K562 (cell line): ENCODE measurements around the gene DNMT3A. TPM values are rescaled to one million over a fixed set of nuclear protein-coding genes. Genes with fewer than 3 reads are reported as not detected.

Source experiments
- ATAC-seq: fragments of 200-7000 bp; cut with Tn5 transposase; 3 replicates; pipeline ENCODE4 v1.9.1; 2020; ENCODE audit warnings: moderate library complexity
- BruUV-seq: library from RNA; stranded (reverse); fragments of 400-500 nt; replicated peaks from 2 replicates; lab custom pipeline; 2021; lab: Mats Ljungman, UMichigan
- CTCF ChIA-PET: fragments of 300-600 bp; formaldehyde crosslinking; extraction: SDS; loops from one replicate; lab custom pipeline; 2021; ENCODE audit warnings: low intra/inter-chr PET ratio; lab: Yijun Ruan, JAX
- POLR2A ChIA-PET: fragments of 300-600, 350-650 bp; sonication (Branson Sonifier 250); formaldehyde crosslinking; extraction: SDS; loops from one replicate; lab custom pipeline; 2021; ENCODE audit warnings: antibody characterized with exemption, inconsistent platforms; lab: Yijun Ruan, JAX
- DNase-seq, 4 experiments: peaks; one replicate each; pipeline versions ENCODE4 v3.0.0 to v3.0.0-alpha.2; 2011 to 2018; ENCODE audit warnings: low spot score in 3 of 4, mixed read lengths in 3 of 4; ENCODE audit errors: extremely low read depth in 1 of 4
- FAIRE-seq: peaks from 2 replicates; lab custom pipeline; 2011; peaks lifted over from hg19 to GRCh38; lab: Jason Lieb, UNC
- H2AFZ ChIP-seq: 2 replicates; pipeline ENCODE4 v1.6.0; 2011; ENCODE audit warnings: low read depth, low read length, control low read depth, inconsistent platforms
- H3K27ac ChIP-seq: fragments of 200-600 bp; 3 replicates; pipeline ENCODE4 v1.8.0; 2011; ENCODE audit warnings: low read depth, mild to moderate bottlenecking, control low read depth, inconsistent platforms, low read length, moderate library complexity, mixed read lengths; ENCODE audit errors: extremely low read depth
- H3K27me3 ChIP-seq, 2 experiments: fragments of 300-600 bp in 1 of 2; 2 replicates in 1 of 2; 3 replicates in 1 of 2; pipeline versions ENCODE4 v1.6.0 to v1.8.0; 2011; ENCODE audit warnings: inconsistent platforms in 2 of 2, low read length in 2 of 2, mild to moderate bottlenecking in 1 of 2, mixed read lengths in 1 of 2, moderate library complexity in 1 of 2; ENCODE audit not compliant: control insufficient read depth in 2 of 2, insufficient read depth in 2 of 2
- H3K36me3 ChIP-seq: fragments of 300-600 bp; 3 replicates; pipeline ENCODE4 v1.8.0; 2011; ENCODE audit warnings: mild to moderate bottlenecking, low read length, inconsistent platforms; ENCODE audit not compliant: control insufficient read depth, insufficient read depth
- H3K4me1 ChIP-seq, 2 experiments: fragments of 200-600 bp in 1 of 2; replicated peaks in 1 of 2; 2 replicates in 1 of 2; 3 replicates in 1 of 2; pipeline versions ENCODE4 v1.5.1 to v1.8.0; 2011; ENCODE audit warnings: inconsistent platforms in 2 of 2, low read length in 2 of 2, mild to moderate bottlenecking in 1 of 2, mixed read lengths in 1 of 2, moderate library complexity in 1 of 2; ENCODE audit not compliant: control insufficient read depth in 2 of 2, insufficient read depth in 2 of 2
- H3K4me2 ChIP-seq: 2 replicates; pipeline ENCODE4 v1.6.1; 2011; ENCODE audit warnings: low read length, control low read depth, inconsistent platforms, mixed read lengths; ENCODE audit not compliant: insufficient read depth
- H3K4me3 ChIP-seq: fragments of 200-600 bp; sonication (generic), shearing (Covaris generic); 2 replicates; pipeline ENCODE4 v1.5.1; 2016; ENCODE audit warnings: control low read depth, inconsistent platforms
- H3K79me2 ChIP-seq: fragments of 200-600 bp; 3 replicates; pipeline ENCODE4 v1.8.0; 2011; ENCODE audit warnings: low read length, inconsistent platforms; ENCODE audit not compliant: control insufficient read depth, insufficient read depth
- H3K9ac ChIP-seq, 2 experiments: 2 replicates each; pipeline versions ENCODE4 v1.6.0 to v1.6.1; 2011; ENCODE audit warnings: low read depth in 2 of 2, low read length in 2 of 2, control low read depth in 1 of 2, inconsistent platforms in 1 of 2, mild to moderate bottlenecking in 1 of 2, mixed read lengths in 1 of 2; ENCODE audit not compliant: insufficient read depth in 1 of 2
- H3K9me1 ChIP-seq: one replicate; pipeline ENCODE4 v1.6.0; 2011; ENCODE audit warnings: inconsistent platforms, mild to moderate bottlenecking, low read length, moderate library complexity; ENCODE audit not compliant: control insufficient read depth, insufficient read depth
- H3K9me3 ChIP-seq: replicated peaks from 2 replicates; pipeline ENCODE4 v1.5.1; 2011; ENCODE audit warnings: low read depth, low read length, inconsistent platforms; ENCODE audit not compliant: control insufficient read depth, insufficient read depth
- H4K20me1 ChIP-seq: replicated peaks from 2 replicates; pipeline ENCODE4 v1.6.1; 2011; ENCODE audit warnings: low read length, inconsistent platforms, mixed read lengths; ENCODE audit not compliant: control insufficient read depth, insufficient read depth
- FOXK2 ChIP-seq, 2 experiments: fragments of 450-650 bp; IDR thresholded peaks in 1 of 2; conservative IDR thresholded peaks in 1 of 2; 2 replicates each; pipeline ENCODE4 v1.6.1; 2016; ENCODE audit warnings: low read depth in 2 of 2, mild to moderate bottlenecking in 1 of 2
- HDAC6 ChIP-seq: IDR thresholded peaks from 2 replicates; pipeline ENCODE4 v1.6.1; 2012; ENCODE audit warnings: low read depth, mild to moderate bottlenecking, control low read depth, inconsistent platforms, low read length, moderate library complexity
- HIVEP1 ChIP-seq: fragments of 250-450 bp; sonication (Bioruptor Pico); IDR thresholded peaks from 2 replicates; pipeline ENCODE4 v1.4.0; 2020; ENCODE audit warnings: mild to moderate bottlenecking
- IFI16 ChIP-seq: fragments of 250-450 bp; sonication (Bioruptor Pico); IDR thresholded peaks from 2 replicates; pipeline ENCODE4 v2.1.2; 2022; ENCODE audit warnings: mild to moderate bottlenecking, inconsistent platforms
- MTA2 ChIP-seq: fragments of 450-650 bp; IDR thresholded peaks from 2 replicates; pipeline ENCODE4 v1.6.1; 2016; ENCODE audit warnings: low read depth
- RAD21 ChIP-seq, 2 experiments: fragments of 250-450 bp in 1 of 2; fragments of 450-650 bp in 1 of 2; sonication (Bioruptor Pico) in 1 of 2; formaldehyde crosslinking in 1 of 2; IDR thresholded peaks in 1 of 2; conservative IDR thresholded peaks in 1 of 2; 2 replicates each; pipeline versions ENCODE4 v1.4.0 to v1.8.0; 2020 to 2022; ENCODE audit warnings: mild to moderate bottlenecking in 2 of 2, moderate library complexity in 1 of 2
- ZNF778 ChIP-seq: fragments of 450-650 bp; formaldehyde crosslinking; IDR thresholded peaks from 2 replicates; pipeline ENCODE4 v1.4.0; 2020; ENCODE audit warnings: mild to moderate bottlenecking, moderate library complexity
- WGBS: fragments of 100-300 bp; shearing (Covaris generic); methylation state at CpG from one replicate; pipeline ENCODE4 v1.1.6; 2016; ENCODE audit warnings: low coverage, mixed read lengths; ENCODE audit not compliant: insufficient coverage; ENCODE audit errors: missing lambda C conversion rate; 5-methylcytosine and 5-hydroxymethylcytosine counted together
- in situ Hi-C: fragments of 300-500 bp; cut with MboI; formaldehyde crosslinking; loops from 4 replicates; pipeline ENCODE4 v1.15.0; 2018; ENCODE audit warnings: inconsistent platforms, mixed read lengths
- intact Hi-C: fragments of 100-400 bp; cut with micrococcal nuclease; formaldehyde crosslinking; loops from 2 replicates; pipeline ENCODE4 v1.14.2; 2022
- polyA plus RNA-seq, 8 experiments: library from polyadenylated mRNA; depleted of rRNA in 4 of 8; stranded (reverse) in 5 of 8; unstranded in 3 of 8; fragments of >200 nt; fragmentation: Nextera tagmentation in 2 of 8; fragmentation: Illumina TruSeq in 1 of 8; extraction: Ambion mirVana in 2 of 8; extraction: Trizol in 1 of 8; gene quantifications; 2 replicates each; pipeline versions ENCODE4 v1.2.1 to v1.2.3, GENCODE V29; 2011 to 2014; ENCODE audit warnings: inconsistent platforms in 1 of 8, missing spikeins in 1 of 8
- total RNA-seq, 7 experiments: library from RNA; depleted of rRNA in 6 of 7; stranded (reverse); fragments of >200 nt in 6 of 7; fragmentation: Illumina TruSeq in 2 of 7; extraction: Trizol in 2 of 7; gene quantifications; 2 replicates each; pipeline versions ENCODE4 v1.2.1 to v1.2.3, GENCODE V29; 2011 to 2021; ENCODE audit warnings: low replicate concordance in 1 of 7

The DNMT3A gene
- total and polyA plus RNA-seq, 9 of the 15 experiments (the other 6 are each of a cell fraction or from before 2014, with no cell fraction given) = 3.0 to 16.0 (median 6.1) TPM

DNA sequence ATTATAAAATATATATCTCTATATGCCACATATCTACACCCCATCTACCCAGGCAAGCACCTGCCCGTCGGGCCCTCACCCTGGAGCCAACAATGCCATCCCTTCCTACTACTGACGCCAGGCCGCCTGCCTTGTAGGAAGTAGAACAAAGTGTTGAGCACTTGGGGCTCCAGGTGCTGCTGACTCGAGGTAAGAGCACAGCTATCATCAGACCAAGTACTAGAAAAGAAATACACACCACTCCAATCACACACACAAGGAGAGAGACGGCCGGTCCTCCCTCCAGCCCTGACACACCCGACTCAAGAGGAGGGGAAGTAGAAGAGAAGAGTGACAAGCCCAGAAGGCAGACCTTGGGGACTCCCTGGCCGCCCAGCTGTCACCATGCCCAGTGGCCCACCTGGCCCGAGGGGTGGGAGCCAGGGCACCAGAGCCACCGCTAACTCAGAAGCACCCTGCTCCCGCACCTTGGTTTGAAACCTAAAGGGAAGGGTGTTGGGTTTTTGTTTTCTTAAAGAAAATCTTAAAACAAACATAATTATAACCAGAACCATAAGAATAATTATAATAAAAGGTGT lies 109.4 kb downstream of the DNMT3A start:
- H3K27ac ChIP-seq = no peak overlapping the region
- no peaks in the 10 kb centered on the region for H3K9me3 ChIP-seq
- H3K4me2 ChIP-seq = no peak overlapping the region
- CTCF ChIA-PET = interaction anchor here (0.6 kb wide), 1 partner anchor 243 kb away, joined by 4 read pairs; no protein-coding TSS in a partner anchor
- no peak overlapping the region for H3K4me3 ChIP-seq
- no peaks in the 10 kb centered on the region for H4K20me1 ChIP-seq
- POLR2A ChIA-PET = interaction anchor here (0.7 to 1.0 kb wide), 2 partner anchors 17 to 25 kb away, joined by 3 to 5 read pairs; no protein-coding TSS in a partner anchor
- TF ChIP-seq RAD21 (CRISPR knock-in tag; conservative IDR thresholded peaks at IDR 0.05 in 1 of 2, IDR thresholded peaks at IDR 0.05 in 1 of 2) (no peak), HIVEP1 (CRISPR knock-in tag) (no peak), IFI16 (no peak), HDAC6 (no peak), FOXK2 (conservative IDR thresholded peaks at IDR 0.05 in 1 of 2, IDR thresholded peaks at IDR 0.05 in 1 of 2; ENCODE audit: low read depth in 2 of 2) (no peak), ZNF778 (CRISPR knock-in tag) (no peak), MTA2 (no peak)
- no TSS peak for BruUV-seq
- 67% methylated on average over 10 of the region's 12 CpGs for WGBS
- intact Hi-C loops = no loop called here
- no peak overlapping the region for H3K9ac ChIP-seq
- peaks cover 3 to 25% of the 10 kb centered on the region in 2 experiments; a peak in 4 of 5 replicates for H3K4me1 ChIP-seq
- peaks cover 18% of the 10 kb centered on the region; the same call in 1 of the 3 replicates for H3K36me3 ChIP-seq
- in situ Hi-C loops = no loop called here
- H3K9me1 ChIP-seq = no peaks in the 10 kb centered on the region
- no peak for FAIRE-seq
- H2AFZ ChIP-seq = no peak overlapping the region
- no peaks in the 10 kb centered on the region for H3K79me2 ChIP-seq
- H3K27me3 ChIP-seq = no peaks in the 10 kb centered on the region
- ATAC-seq = no peak
- DNase-seq = no peak
